Peyer's patch (tissue), 4 donors: ENCODE results near the gene EWSR1.

Experiments
- POLR2A ChIP-seq, 2 donors: fragments of 450-650 bp; IDR thresholded peaks; one replicate each; pipeline ENCODE4 v1.5.1; 2017; ENCODE audit warnings: antibody characterized with exemption in 2 of 2, mild to moderate bottlenecking in 2 of 2, moderate library complexity in 2 of 2
- TF ChIP-seq, protein P1 (sequence below), 6 experiments: fragments of 450-650 bp in 4 of 6; fragments of 200-600 bp in 2 of 6; sonication (generic) in 1 of 6; IDR thresholded peaks; one replicate each; pipeline ENCODE4 v1.5.1; 2017 to 2019; ENCODE audit warnings: antibody characterized with exemption in 6 of 6, mild to moderate bottlenecking in 3 of 6, moderate library complexity in 1 of 6

DNA sequence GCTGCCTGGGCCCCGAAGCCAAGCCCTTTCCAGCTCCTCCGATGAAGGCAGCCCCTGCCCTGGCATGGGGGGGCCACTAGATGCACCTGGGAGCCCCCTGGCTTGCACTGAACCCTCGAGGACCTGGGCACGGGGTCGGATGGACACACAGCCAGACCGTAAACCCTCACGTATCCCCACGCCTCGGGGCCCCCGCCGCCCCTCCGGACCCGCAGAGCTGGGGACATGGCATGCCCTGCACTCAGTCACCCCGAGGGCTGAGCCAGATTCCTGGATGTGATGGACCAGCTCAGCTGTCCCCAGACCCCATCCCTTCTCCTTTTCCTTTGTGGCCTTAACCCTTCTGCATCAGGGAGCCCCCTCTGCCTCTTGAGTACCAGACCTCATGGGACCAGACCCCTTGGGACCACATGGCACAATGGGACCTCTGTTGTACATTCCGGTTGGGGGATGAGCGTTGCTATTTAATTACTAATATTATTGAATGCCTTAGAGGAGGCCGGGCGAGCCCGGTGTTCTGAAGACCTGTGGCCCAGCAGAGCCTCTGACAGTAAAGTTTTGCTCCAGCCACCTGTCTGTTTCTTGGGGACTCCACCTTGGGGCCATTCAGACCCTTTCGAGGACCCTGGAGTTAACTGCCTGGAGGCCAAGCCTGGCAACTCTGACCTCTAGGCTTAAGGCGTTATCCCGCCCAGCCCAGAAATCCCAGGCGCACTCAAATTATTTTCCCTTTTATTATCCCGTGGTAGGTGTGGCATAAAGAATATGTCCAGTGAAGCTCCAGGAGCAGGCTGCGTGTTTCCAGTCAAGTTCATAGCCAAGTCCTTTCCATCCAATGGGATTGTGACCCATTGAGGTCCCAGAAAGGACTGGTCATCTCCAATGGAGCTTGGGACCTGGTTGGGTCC lies 44.4 kb downstream of the EWSR1 start:
- TF ChIP-seq, protein P1, sequence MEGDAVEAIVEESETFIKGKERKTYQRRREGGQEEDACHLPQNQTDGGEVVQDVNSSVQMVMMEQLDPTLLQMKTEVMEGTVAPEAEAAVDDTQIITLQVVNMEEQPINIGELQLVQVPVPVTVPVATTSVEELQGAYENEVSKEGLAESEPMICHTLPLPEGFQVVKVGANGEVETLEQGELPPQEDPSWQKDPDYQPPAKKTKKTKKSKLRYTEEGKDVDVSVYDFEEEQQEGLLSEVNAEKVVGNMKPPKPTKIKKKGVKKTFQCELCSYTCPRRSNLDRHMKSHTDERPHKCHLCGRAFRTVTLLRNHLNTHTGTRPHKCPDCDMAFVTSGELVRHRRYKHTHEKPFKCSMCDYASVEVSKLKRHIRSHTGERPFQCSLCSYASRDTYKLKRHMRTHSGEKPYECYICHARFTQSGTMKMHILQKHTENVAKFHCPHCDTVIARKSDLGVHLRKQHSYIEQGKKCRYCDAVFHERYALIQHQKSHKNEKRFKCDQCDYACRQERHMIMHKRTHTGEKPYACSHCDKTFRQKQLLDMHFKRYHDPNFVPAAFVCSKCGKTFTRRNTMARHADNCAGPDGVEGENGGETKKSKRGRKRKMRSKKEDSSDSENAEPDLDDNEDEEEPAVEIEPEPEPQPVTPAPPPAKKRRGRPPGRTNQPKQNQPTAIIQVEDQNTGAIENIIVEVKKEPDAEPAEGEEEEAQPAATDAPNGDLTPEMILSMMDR (IDR thresholded peaks at IDR 0.05): no peak
- TF ChIP-seq POLR2A (IDR thresholded peaks at IDR 0.05): no peak
